HG02938 (cell line): Measurements from ENCODE around the gene FN1.
"Not testable (repeated sequence)": the region's sequence is repeated elsewhere in the genome, so short reads cannot be mapped to it uniquely, and the experiment has no call there.

Experiments used
- ATAC-seq: cut with Tn5 transposase; IDR thresholded peaks from one replicate; pipeline ENCODE4 v1.9.1; 2021; ENCODE audit warnings: mild to moderate bottlenecking, moderate library complexity; ENCODE audit not compliant: unreplicated experiment

FN1 gene

DNA sequence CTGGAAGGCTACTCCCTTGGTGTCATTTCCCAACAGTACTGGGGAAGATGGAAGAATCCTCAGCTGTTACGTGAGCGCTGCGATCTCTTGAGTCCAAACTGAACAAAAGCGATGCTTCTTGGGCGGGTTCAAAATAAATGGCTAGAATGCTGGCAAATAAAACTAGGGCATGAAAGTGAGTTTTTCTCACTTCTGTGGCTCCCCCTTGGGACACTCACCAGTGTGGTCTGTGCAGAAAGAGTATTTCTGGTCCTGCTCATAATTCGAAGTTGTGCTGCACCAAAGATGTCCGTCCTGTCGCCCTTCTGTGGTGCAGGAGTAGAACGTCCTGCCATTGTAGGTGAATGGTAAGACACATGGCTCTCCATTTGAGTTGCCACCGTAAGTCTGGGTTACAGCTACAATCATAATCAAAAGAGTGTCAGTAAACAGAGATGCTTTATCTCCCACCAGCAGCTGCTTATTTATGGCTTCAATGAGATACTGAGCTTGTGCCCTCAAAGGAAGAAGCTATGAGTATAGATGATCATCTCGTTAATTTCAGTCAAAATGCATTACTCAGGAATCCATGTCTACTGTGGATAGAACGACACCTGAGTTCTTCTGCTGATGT is 11.8 kb downstream of the FN1 start:
- ATAC-seq: no peak

DNA sequence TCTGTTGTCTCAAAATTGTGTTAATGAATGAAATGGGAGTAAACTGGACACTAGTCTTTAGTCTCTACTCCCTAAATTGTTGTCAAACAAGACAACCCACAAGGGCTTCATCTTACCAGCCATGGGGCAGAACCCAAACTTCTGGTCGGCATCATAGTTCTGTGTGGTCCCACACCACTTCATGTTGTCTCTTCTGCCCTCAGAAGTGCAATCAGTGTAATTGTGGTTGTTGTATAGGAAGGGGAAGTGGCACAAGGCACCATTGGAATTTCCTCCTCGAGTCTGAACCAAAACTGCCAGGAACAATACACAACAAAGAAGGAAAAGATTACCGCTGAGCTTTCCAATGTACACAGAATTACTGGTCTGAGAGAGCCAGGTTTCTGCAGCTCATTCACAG is 12.6 kb downstream of the FN1 start:
- ATAC-seq: no peak

DNA sequence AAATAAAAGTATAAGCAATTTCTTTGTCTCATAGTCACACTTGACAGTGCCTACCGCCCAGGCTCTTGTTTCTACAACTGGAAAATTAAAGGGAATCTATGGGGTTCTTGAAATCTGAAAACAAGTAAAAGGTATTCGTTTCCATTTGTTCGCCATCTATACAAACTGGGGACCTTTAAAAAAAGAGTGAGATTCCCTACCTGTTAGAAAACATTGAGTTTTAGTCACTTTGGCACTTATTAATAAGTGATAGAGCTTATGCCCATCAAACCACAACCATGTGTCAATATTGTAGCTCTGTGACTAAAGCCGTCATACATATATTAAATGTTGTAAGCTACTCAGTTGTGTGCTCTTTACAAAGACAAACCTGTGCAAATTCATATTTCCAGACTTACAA is 13.2 kb downstream of the FN1 start:
- ATAC-seq: no peak

DNA sequence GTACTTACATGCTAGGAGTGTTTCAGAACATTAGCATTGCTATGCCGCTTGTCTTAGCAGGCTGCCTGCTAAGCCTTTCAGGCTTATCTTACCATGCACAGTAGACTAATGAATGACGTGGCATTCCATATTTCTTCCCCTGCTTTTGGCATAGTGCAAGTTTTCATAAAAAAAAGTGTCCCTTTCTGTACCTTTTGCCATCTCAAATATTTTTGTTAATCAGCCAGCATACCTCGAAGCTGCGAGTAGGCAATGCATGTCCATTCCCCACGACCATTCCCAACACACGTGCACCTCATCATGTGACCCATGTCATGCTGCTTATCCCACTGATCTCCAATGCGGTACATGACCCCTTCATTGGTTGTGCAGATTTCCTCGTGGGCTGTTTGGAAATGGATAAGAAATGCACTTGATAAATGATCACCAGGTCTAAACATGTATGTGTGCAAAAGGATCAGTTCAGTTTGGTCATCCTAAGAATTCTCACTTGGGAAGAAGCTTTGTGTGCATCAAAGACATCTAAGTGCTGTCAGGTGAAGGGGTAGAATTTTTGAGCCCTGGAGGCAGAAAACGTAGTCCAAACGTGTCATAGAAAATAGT is 13.9 kb downstream of the FN1 start:
- no peak for ATAC-seq

DNA sequence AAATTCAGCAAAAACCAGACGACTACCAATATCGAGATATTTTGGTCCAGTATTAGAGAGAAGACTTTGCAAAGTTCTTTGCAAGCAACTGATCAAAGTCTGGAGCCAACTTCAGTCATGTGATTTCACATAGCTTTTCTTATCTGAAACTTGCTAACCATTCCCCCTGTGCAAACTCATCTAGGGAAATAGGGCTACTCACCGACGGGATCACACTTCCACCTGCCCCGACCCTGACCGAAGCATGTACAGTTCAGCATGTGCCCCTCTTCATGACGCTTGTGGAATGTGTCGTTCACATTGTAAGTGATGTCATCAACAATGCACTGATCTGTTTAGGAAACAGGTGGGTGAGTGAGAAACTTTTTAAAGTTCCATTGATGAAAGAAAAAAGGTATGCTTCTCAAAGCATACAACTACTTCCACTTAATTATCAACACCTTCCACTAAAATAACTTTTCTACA is 15.4 kb downstream of the FN1 start:
- no peak for ATAC-seq

DNA sequence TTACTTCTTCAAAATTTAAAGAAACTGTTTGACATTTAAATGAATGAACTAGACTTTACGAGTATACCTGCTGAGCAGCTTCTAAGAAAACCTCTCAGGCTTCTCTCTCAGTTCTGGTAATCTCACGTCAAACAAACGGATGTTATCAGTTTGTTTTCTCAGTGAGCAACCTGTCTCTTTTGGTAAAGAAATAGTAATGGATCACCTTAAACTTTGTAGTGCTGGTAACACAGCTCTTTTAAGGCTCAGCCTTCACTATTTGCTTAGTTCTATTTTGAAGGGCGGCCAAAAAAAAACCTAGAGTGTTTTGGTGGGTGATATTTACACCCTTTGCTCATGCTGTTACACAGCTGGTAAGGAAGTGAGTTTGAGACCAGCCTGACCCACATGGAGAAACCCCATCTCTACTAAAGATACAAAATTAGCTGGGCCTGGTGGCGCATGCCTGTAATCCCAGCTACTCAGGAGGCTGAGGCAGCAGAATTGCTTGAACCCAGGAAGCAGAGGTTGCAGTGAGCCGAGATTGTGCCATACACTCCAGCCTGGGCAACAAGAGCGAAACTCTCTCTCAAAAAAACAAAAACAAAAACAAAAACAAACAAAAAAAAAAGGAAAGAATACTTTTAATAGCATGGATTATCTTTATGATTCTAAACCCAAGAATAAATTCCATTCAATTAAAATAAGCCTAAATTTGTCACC is 15.9 kb downstream of the FN1 start:
- no peak for ATAC-seq

DNA sequence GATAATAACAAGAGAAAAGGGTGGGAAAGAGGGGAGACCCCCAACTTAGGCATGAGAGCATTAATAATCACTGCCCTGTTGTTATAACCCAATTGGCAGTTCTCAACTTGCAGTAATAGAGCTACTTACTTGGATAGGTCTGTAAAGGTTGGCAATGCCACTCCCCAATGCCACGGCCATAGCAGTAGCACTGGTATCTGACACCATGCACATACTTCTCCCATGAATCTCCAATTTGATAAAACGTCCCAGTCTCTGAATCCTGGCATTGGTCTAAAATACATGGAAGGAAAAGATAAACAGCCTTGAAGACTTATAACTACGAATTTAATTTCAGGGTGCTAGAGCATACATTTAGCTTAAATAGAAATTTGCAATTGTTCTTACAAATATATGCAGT is 16.8 kb downstream of the FN1 start:
- no peak for ATAC-seq

DNA sequence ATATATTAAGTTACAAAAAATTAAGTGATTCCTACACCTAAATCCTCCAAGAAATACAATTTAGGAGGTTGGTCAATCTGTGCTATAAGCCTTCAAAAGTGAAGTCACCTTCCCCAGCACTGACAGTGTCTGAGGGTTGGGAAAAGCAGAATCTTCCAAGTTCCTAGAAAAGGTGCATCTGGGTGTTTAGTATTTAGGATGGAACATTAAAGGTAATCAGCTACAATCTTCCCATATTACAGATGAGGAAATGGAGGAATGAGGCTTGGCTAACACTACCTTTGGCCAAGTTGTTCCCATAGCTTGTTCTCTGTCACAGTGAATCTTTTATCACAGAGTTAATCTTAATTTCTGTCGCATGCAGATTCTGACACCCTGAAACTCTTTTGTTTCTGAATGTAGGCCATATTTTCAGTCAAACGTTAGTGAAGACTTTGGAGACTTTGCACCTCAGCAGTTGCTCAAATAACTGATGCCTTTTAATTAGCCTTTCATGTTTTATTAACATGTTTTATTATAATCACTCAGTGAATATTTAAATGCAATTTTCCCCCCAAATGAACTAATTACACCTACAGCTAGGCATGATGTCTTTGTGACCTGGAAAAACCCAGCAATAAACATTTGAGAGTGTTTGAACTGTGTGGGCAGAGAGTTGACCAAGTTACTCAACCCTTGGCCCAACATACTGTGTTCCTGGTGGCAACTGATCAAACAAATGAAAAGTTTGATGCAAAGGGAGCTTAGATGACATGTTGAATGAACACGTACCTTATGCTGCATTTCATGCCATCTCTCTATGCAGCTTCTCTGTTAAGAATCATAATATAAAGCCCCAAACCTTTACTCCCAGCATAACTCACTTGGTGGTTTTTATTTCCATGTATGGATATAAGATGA is 17.6 kb downstream of the FN1 start:
- ATAC-seq: no peak

DNA sequence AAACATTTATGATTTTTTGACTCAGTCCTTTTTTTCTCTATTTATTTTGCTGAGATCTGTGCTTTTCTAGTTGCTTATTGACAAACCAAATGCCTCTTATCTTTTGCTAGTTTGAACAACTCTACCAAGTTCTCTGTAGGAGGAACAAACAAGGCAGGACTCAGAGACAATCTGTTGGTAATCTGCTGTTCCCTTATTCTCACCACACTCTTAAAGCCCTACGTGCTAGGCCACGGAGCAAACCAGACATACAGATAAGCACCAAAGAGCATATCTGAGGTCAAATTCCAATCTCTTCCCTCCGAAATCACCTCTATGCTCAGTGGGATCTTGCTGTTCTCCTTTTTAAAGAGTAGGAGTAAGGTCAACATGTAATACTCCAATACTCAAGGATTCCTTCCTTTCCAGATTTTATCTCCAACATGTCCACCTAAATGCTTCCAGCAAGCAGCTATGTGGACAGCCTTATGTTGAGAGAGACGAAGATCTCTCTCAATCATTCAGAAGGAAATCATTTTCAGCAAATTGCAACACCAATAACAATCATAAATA is 18.4 kb downstream of the FN1 start:
- ATAC-seq: no peak

DNA sequence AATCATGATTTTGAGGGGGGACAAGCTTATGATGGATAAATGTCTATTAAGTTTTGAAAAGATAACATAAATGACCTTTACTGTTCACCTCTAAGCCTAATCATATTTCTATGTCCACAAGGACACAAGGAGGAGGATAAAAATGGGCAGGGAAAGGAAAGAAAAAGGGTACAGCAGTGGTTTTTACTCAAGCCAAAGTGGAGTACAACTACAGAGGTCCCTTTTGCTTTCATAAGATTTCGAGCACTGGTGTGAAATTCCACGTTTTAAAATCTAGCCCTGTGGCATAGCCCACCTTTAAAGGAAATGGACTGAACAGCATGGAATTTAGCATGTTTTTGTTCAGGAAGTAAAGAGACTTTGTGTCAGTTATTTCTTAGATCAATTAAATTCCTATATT is 19.2 kb downstream of the FN1 start:
- no peak for ATAC-seq

DNA sequence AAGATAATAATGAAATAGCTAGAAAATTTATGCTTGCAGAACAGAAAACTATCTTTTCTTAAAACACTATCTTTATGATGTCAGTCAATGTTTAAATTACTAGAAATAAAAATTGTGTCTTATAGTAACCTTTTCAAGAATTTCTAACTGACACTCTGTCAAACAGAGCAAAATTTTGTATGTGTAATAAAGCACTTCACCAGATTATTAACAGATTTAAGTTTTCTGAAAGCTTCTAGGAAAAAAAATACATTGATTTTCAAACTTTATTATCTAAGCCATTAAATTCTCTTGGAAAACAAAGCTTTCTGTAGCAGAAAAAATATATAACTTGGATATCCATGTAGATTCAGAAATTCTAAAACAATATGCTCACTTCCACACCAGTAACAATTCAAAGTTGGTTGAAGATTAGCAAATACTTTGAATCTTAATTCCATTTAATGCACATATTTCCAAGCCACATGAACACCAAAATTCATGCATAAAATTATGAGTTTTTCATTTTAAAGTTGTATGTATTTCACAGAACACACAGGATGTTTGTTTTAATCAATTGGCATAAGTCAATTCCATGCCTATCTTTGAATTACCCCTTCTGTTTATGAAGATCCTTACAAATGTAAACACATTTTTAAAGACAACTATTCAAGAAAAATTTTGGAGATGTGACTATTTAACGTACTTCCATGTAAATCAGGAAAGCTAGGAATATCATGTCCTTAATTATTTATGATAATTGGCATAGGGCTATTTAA is 19.9 kb downstream of the FN1 start:
- no peak for ATAC-seq

DNA sequence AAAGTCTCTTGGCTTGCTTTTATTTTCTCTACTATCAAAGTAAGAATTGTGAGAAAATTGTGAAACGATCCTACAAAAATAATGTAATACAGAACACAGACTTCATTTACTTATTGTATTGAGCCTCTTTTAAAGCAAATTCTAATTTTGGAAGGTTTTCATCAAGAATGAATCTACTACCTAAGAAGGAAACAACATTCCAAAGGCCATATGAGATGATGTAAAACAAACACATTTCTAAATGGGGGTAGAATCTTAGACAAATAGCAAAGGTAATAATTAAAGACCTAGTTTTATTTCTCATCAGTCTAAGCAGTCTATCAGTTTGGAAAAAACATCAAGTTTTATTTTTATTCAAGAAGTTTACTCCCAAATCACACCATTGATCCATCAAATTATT is 20.6 kb downstream of the FN1 start:
- ATAC-seq: no peak

DNA sequence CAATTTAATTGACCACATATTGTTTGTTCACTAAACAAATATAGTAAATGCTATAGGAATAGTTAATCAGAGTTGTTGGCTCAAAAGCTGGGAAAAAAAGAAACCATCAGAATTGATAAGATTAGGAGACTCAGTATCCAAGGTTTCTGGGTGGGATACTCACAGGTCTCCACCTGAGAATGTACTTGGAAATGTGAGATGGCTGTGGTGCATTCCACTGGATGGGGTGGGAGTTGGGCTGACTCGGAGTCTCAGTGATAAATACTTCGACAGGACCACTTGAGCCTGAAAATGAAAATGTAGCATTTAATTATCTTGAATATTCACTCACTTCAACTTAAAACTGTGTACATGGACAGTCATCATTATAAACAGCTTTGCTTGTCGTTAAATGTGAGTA is 21.2 kb downstream of the FN1 start:
- no peak for ATAC-seq

DNA sequence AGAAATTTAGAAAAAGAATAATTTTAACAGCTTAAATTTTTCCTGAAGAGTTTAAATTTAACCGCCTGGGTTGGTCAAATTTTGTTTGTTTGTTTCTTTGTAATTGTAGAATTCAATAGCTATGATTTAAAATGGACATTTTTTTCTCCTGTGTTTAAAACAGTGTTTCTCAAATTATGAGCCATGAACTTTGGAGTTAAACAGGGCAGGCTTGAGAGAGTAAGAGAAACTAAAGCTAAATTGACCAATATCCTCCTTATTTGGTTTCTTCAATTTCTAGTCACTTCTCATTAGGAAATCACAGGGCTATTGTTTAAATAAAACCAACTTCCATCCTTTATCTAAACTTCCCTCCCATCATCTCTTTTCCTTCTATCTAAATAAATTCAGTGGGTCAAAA is 21.9 kb downstream of the FN1 start:
- no peak for ATAC-seq

DNA sequence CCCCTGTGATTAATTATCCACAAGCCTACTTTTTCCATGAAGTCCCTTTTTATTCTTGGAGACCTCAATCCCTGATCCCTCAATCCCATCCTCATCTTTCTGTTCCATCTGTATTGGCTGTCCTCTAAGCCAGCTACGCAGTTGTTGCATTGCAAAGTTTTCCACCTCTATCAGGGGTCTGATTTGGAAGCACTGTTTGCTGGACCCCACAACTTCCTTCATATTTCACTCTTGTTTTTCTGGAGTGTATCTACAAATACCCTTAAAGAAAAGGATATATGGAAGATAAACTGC is 22.4 kb downstream of the FN1 start:
- no peak for ATAC-seq

DNA sequence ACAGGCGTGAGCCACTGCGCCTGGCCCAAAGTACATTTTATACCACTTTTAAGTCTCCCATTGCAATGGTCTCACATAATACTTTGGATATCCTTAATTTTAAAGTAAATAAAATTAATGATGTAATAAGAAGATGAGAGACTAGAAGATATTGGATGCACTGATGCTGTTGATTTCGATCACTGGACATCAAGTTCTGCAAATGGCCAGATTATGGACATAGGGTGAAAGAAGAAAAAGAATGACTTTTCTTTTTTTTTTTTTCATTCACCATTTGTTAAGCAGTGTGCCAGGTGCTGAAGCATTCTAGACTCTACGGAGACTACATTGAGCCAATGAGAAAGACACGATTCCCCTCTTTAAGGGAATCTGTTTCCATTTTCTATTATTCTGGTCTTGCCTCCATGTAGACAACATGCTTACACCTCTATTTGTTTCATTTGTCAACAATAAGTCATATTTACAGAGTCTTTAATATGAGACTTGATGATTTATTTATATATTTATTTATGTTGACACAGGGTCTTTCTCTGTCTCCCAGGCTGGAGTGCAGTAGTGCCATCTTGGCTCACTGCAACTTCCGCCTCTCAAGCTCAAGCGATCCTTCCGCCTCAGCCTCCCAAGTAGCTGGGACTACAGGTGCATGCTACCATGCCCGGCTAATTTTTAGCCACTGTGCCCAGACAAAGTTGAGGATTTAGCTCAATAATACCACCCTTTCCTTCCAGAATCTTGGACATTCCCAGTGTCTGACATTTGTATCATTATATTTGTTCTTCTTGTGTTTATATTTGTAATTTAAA is 23.7 kb downstream of the FN1 start:
- ATAC-seq: no peak

DNA sequence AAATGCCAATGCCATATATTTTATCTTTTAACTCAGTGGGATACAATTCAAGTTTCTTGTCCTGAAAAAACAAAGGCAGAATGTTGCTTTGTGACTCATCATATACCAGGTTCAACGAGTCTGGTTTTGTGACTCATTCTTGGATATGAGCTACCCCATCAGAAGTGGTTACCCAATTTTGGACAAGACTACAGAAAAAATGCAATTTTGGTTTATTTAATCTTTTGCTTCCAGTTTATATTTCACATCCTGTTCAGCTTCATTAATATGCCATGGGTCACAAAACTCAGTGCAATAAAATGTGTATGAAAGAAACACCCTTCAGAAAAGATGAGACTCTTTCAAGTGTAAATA is 25.0 kb downstream of the FN1 start:
- no peak for ATAC-seq

DNA sequence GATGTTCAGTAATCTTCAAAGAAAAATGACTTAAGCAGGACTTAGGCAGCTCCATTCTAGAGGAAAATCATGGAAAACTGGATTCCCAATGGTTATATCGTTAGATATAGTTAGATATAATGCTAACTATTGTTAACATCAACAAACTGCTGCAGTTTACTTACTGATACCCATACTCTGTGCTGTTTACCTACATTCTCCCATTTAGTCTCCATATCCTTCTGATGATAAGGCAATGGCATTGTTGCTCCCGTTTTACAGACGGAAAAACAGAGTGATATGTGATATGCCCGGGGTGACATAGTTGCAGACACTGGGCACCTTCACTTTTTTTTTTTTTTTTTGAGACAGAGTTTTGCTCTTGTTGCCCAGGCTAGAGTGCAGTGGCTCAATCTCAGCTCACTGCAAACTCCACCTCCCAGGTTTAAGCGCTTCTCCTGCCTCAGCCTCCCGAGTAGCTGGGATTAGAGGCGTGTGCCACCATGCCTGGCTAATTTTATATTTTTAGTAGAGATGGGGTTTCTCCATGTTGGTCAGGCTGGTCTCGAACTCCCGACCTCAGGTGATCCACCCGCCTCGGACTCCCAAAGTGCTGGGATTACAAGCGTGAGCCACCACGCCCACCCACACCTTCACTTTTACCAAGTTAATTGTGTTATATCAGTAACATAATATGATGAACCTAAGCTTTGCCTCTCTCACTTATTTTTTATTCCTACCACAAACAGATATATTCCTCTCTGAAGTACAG is 25.5 kb downstream of the FN1 start:
- ATAC-seq: not testable (repeated sequence)
